Measurements from ENCODE around the gene ZNF322. TPM values are rescaled to one million over a fixed set of nuclear protein-coding genes. Genes with fewer than 3 reads are reported as not detected.
A peak's percentile ranks its signal among the peaks of the same experiment; 100 is the strongest.

The ZNF322 gene
- total RNA-seq, 1 donor from 2014 or later = 7.1 TPM

DNA sequence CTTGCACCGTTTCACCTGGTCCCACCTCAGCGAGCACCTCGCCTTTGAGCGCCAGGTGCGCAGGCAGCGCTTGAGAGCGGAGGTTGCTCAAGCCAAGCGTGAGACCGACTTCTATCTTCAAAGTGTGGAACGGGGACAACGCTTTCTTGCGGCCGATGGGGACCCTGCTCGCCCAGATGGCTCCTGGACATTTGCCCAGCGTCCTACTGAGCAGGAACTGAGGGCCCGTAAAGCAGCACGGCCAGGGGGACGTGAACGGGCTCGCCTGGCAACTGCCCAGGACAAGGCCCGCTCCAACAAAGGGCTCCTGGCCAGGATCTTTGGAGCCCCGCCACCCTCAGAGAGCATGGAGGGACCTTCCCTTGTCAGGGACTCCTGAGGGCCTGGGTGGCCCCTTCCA is 61.3 kb downstream of the ZNF322 start:
- no peak for DNase-seq (ENCODE audit: low read depth)
- TF ChIP-seq, protein P1, sequence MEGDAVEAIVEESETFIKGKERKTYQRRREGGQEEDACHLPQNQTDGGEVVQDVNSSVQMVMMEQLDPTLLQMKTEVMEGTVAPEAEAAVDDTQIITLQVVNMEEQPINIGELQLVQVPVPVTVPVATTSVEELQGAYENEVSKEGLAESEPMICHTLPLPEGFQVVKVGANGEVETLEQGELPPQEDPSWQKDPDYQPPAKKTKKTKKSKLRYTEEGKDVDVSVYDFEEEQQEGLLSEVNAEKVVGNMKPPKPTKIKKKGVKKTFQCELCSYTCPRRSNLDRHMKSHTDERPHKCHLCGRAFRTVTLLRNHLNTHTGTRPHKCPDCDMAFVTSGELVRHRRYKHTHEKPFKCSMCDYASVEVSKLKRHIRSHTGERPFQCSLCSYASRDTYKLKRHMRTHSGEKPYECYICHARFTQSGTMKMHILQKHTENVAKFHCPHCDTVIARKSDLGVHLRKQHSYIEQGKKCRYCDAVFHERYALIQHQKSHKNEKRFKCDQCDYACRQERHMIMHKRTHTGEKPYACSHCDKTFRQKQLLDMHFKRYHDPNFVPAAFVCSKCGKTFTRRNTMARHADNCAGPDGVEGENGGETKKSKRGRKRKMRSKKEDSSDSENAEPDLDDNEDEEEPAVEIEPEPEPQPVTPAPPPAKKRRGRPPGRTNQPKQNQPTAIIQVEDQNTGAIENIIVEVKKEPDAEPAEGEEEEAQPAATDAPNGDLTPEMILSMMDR (conservative IDR thresholded peaks at IDR 0.05; ENCODE audit: low read depth, low read length) = no peak
- H3K4me3 ChIP-seq (ENCODE audit: low read depth, low read length) = peak overlapping the region; percentile 100

DNA sequence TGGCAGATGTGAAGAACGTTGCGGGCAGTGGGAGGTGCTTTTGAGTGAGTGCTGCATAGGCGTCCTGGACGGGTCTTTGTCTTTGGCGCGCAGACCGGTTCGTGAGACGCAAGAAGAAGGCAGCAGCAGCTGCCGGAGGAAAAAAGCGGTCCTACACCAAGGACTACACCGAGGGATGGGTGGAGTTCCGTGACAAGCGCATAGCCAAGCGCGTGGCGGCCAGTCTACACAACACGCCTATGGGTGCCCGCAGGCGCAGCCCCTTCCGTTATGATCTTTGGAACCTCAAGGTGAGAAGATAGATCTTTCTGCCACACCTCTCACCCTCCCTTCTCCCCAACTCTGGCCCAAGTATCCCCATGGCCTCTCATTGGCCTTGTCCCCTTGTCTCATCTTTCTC is 61.7 kb downstream of the ZNF322 start:
- TF ChIP-seq, protein P1 (conservative IDR thresholded peaks at IDR 0.05; ENCODE audit: low read depth, low read length) = no peak
- no peak for DNase-seq (ENCODE audit: low read depth)
- peak overlapping the region; percentile 100 for H3K4me3 ChIP-seq (ENCODE audit: low read depth, low read length)

DNA sequence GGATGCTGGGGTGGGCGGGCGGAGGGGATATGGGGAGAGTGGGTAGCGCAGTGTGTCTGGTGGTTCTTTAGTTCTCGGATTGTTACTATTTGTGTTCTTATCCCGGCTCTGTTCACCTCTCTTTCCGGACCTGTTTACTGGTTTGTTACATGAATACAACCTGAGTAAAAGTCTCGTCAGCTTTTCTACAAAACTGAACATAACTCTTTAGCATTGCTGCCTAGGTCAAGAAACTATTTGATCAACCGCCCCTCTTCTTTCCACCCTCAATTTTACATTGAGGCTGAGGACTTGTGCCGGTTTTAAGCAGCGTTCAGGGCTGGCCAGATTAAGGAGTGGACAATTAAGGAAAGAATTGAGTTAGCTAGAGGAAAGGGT is 62.2 kb downstream of the ZNF322 start:
- peak overlapping the region; percentile 100 for H3K4me3 ChIP-seq (ENCODE audit: low read depth, low read length)
- TF ChIP-seq, protein P1 (conservative IDR thresholded peaks at IDR 0.05; ENCODE audit: low read depth, low read length) = no peak
- DNase-seq (ENCODE audit: low read depth) = no peak

DNA sequence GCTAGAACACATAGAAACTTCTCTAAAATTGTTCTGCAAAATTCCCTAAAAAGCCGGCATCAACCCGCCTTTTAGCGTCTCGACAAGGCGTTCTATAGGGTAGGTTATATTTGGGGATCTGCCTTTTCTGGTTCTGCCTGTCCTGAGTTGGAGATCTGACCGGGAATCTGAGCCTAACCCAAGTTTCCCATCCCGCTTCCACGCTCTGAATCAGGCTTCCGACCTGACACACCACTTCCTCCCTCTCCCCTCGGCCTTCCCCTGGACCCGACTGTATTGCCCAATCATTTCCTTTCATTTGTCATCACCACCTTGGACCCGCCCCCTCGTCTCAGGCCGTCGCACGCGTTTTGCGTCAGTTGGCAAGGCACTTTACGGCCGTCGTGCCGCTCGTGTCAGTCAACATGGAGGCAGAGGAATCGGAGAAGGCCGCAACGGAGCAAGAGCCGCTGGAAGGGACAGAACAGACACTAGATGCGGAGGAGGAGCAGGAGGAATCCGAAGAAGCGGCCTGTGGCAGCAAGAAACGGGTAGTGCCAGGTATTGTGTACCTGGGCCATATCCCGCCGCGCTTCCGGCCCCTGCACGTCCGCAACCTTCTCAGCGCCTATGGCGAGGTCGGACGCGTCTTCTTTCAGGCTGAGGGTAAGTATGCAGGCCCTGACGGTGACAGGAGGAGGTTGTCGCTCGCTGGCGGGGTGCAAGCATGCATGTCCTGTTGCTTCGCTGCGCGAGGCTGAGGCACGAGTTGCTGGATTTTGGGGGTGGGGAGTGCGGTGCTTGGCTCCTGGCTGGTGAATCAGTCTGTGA is 62.8 kb downstream of the ZNF322 start, which contains the start of gene ABT1:
TSS of gene ABT1 (plus strand) at position 375 of the 810 bp plus-strand sequence. CDS start at position 405, 30 bp downstream.
- DNase-seq (ENCODE audit: low read depth) = peak; percentile 86
- H3K4me3 ChIP-seq (ENCODE audit: low read depth, low read length) = peak within 1 kb of the TSS; percentile 100
- TF ChIP-seq, protein P1 (conservative IDR thresholded peaks at IDR 0.05; ENCODE audit: low read depth, low read length) = no peak

DNA sequence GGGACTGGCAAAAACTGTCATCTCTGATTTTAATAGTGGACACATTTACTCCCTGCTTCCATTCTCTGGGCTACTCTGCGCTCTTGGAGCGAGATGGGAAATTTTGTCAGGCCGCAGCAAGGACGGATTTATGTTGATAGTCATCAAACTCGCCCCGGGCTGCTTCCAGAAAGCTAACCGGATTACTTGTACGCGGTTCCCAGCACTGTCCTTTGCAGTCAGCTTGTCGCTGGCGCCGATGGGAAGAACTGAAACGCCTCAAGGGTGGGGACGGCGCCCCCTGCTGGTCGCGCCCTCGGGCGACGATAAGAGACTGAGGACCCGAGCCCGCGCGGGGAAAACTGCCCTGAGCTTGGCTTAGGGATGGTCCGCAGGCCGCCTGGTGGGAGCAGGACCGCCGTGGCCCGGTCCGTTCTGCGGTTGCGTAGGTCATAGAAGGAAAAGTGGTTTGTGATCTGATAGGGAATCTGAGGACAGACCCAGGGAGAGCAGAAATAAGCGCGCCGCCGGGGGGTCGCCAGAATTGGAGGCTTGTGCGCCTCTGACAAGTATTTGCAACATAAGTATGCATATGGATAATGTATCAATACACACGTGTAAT is 63.8 kb downstream of the ZNF322 start:
- TF ChIP-seq, protein P1 (conservative IDR thresholded peaks at IDR 0.05; ENCODE audit: low read depth, low read length) = peak; percentile 93
- DNase-seq (ENCODE audit: low read depth) = no peak

DNA sequence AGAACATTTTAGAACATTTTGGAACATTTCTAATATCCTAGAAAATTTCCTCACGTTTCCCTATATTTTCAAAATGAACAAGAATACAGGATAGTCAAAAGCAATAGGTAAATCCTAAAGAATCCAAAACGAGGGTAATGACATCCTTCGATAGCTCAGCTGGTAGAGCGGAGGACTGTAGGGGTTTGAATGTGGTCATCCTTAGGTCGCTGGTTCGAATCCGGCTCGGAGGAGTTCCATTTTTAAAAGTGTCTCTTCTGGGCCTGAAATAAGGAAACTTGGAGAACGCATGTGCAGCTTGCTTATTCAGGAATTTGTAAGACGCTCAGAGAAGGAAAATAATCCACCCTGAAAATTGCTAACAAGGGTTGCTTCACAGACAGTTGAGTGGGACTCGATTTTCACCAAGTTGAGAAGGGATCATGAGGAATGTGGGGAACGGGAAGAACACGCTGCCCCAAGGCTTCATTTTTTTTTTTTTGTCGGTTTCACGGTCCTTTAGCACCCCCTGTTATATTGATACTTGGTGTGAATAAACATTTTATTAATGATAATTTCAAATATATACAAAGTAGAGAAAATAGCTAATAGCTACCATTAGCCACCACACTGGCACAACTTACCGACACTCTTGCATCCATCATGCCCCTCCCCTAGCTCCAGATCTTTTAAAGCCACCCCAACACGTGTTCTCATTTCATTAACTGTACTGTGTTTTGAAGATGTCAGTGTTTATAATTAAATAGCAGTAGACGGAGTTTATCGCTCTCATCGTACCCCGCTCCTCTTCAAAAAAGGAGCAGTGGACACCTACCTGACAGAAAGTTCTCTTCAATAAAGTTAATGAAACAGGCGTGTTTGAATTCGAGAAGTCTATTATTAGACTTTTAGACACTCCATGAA is 64.6 kb downstream of the ZNF322 start:
- no peak for DNase-seq (ENCODE audit: low read depth)
- peak overlapping the region; percentile 100 for H3K4me3 ChIP-seq (ENCODE audit: low read depth, low read length)
- TF ChIP-seq, protein P1 (conservative IDR thresholded peaks at IDR 0.05; ENCODE audit: low read depth, low read length) = no peak

More for the DNA sequence above, 63.8 kb downstream of the ZNF322 start:
- peak overlapping the region; percentile 100 for H3K4me3 ChIP-seq (ENCODE audit: low read depth, low read length)
